B cell (primary cell): ENCODE results near the gene APLP1.

Source experiments
- EZH2 ChIP-seq: IDR thresholded peaks from 2 replicates; pipeline ENCODE4 v1.6.1; 2012; ENCODE audit warnings: borderline replicate concordance, low read depth, mild to moderate bottlenecking, moderate library complexity, low read length; ENCODE audit not compliant: insufficient read depth, poor library complexity, severe bottlenecking
- TF ChIP-seq, protein P1 (sequence below): fragments of 200-600 bp; IDR thresholded peaks from one replicate; pipeline ENCODE4 v1.8.0; 2022; ENCODE audit warnings: antibody characterized with exemption, mild to moderate bottlenecking

GRCh38 chr19:35894342-35894741 is 26.0 kb downstream of the APLP1 start:
- no peak for TF ChIP-seq EZH2
- TF ChIP-seq, protein P1, sequence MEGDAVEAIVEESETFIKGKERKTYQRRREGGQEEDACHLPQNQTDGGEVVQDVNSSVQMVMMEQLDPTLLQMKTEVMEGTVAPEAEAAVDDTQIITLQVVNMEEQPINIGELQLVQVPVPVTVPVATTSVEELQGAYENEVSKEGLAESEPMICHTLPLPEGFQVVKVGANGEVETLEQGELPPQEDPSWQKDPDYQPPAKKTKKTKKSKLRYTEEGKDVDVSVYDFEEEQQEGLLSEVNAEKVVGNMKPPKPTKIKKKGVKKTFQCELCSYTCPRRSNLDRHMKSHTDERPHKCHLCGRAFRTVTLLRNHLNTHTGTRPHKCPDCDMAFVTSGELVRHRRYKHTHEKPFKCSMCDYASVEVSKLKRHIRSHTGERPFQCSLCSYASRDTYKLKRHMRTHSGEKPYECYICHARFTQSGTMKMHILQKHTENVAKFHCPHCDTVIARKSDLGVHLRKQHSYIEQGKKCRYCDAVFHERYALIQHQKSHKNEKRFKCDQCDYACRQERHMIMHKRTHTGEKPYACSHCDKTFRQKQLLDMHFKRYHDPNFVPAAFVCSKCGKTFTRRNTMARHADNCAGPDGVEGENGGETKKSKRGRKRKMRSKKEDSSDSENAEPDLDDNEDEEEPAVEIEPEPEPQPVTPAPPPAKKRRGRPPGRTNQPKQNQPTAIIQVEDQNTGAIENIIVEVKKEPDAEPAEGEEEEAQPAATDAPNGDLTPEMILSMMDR: no peak
